ENCODE measurements around the gene MAX. TPM values are rescaled to one million over a fixed set of nuclear protein-coding genes. Genes with fewer than 3 reads are reported as not detected.

MAX gene
- total and polyA plus RNA-seq, 9 of the 15 experiments (the other 6 are each of a cell fraction or from before 2014, with no cell fraction given), result 15.4 to 96.5 (median 51.6) TPM

- TF ChIP-seq ZHX1 (conservative IDR thresholded peaks at IDR 0.05; ENCODE audit: low read length), result no peak
- TF ChIP-seq HMG20B (CRISPR knock-in tag; IDR thresholded peaks at IDR 0.05), result no peak
- no peak for TF ChIP-seq ZNF586 (CRISPR knock-in tag; conservative IDR thresholded peaks at IDR 0.05)
- TF ChIP-seq YBX1 (IDR thresholded peaks at IDR 0.05), result no peak
- no peak for TF ChIP-seq HMG20A (CRISPR knock-in tag; conservative IDR thresholded peaks at IDR 0.05)
- TF ChIP-seq, protein P1, sequence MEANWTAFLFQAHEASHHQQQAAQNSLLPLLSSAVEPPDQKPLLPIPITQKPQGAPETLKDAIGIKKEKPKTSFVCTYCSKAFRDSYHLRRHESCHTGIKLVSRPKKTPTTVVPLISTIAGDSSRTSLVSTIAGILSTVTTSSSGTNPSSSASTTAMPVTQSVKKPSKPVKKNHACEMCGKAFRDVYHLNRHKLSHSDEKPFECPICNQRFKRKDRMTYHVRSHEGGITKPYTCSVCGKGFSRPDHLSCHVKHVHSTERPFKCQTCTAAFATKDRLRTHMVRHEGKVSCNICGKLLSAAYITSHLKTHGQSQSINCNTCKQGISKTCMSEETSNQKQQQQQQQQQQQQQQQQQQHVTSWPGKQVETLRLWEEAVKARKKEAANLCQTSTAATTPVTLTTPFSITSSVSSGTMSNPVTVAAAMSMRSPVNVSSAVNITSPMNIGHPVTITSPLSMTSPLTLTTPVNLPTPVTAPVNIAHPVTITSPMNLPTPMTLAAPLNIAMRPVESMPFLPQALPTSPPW (CRISPR knock-in tag; IDR thresholded peaks at IDR 0.05), result peak; percentile 100
- TF ChIP-seq ZNF76 (CRISPR knock-in tag; IDR thresholded peaks at IDR 0.05; ENCODE audit: borderline replicate concordance), result no peak
- no peak for TF ChIP-seq ZNF507 (tag; conservative IDR thresholded peaks at IDR 0.05)
- TF ChIP-seq PPARD (CRISPR knock-in tag; IDR thresholded peaks at IDR 0.05), result no peak
- peak; percentile 81 to 84 for TF ChIP-seq SIX5 (IDR thresholded peaks at IDR 0.05; ENCODE audit: borderline replicate concordance in 1 of 2, insufficient read depth in 1 of 2, low read depth in 1 of 2, low read length in 2 of 2)
- TF ChIP-seq PCBP1 (IDR thresholded peaks at IDR 0.05; ENCODE audit: low read depth, low read length, poor library complexity, severe bottlenecking), result peak; percentile 78
- TF ChIP-seq ELF4 (CRISPR knock-in tag; IDR thresholded peaks at IDR 0.05), result 0 out of 2 replicates have a peak, but pooled peaks have one; percentile 30
- TF ChIP-seq CREBBP (IDR thresholded peaks at IDR 0.05; ENCODE audit: low read depth, low read length), result no peak
- TF ChIP-seq ZNF121 (CRISPR knock-in tag; conservative IDR thresholded peaks at IDR 0.05), result no peak
- TF ChIP-seq, protein P2, sequence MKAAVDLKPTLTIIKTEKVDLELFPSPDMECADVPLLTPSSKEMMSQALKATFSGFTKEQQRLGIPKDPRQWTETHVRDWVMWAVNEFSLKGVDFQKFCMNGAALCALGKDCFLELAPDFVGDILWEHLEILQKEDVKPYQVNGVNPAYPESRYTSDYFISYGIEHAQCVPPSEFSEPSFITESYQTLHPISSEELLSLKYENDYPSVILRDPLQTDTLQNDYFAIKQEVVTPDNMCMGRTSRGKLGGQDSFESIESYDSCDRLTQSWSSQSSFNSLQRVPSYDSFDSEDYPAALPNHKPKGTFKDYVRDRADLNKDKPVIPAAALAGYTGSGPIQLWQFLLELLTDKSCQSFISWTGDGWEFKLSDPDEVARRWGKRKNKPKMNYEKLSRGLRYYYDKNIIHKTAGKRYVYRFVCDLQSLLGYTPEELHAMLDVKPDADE (conservative IDR thresholded peaks at IDR 0.05; ENCODE audit: control insufficient read depth, low read depth, low read length), result peak; percentile 96
- TF ChIP-seq OTX1 (CRISPR knock-in tag; IDR thresholded peaks at IDR 0.05), result 0 out of 2 replicates have a peak, but pooled peaks have one; percentile 49
- no peak for TF ChIP-seq PHF21A (IDR thresholded peaks at IDR 0.05; ENCODE audit: borderline replicate concordance, low read depth)
- TF ChIP-seq ZNF695 (CRISPR knock-in tag; IDR thresholded peaks at IDR 0.05), result no peak
- peak in 1 of 2 experiments; percentile 37; a peak in 1 of 4 replicates for TF ChIP-seq TEAD1 (CRISPR knock-in tag; IDR thresholded peaks at IDR 0.05)
- no peak for TF ChIP-seq BRD4 (IDR thresholded peaks at IDR 0.05)
- TF ChIP-seq, protein P3, sequence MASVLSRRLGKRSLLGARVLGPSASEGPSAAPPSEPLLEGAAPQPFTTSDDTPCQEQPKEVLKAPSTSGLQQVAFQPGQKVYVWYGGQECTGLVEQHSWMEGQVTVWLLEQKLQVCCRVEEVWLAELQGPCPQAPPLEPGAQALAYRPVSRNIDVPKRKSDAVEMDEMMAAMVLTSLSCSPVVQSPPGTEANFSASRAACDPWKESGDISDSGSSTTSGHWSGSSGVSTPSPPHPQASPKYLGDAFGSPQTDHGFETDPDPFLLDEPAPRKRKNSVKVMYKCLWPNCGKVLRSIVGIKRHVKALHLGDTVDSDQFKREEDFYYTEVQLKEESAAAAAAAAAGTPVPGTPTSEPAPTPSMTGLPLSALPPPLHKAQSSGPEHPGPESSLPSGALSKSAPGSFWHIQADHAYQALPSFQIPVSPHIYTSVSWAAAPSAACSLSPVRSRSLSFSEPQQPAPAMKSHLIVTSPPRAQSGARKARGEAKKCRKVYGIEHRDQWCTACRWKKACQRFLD (CRISPR knock-in tag; IDR thresholded peaks at IDR 0.05), result peak; percentile 91
- no peak for TF ChIP-seq MECOM (CRISPR knock-in tag; IDR thresholded peaks at IDR 0.05)
Observed at GRCh38 chr14:65102441-65103149, at the start of gene MAX (continued).

Data from K562 (cell line).